GM12878 (cell line): Measurements from ENCODE around the gene FXYD3.

Experiments used
- ATF7 ChIP-seq: fragments of 450-650 bp; IDR thresholded peaks from 2 replicates; pipeline ENCODE4 v1.6.1; 2016; ENCODE audit warnings: low read depth, mild to moderate bottlenecking
- BRCA1 ChIP-seq: IDR thresholded peaks from 2 replicates; pipeline ENCODE4 v1.6.1; 2011; ENCODE audit warnings: low read depth, low read length, improper control_type of control experiment
- CHD2 ChIP-seq: IDR thresholded peaks from 2 replicates; pipeline ENCODE4 v1.6.1; 2011; ENCODE audit warnings: low read depth, low read length, improper control_type of control experiment, borderline replicate concordance
- CREB1 ChIP-seq: IDR thresholded peaks from 2 replicates; pipeline ENCODE4 v1.6.1; 2012; ENCODE audit warnings: low read depth, mild to moderate bottlenecking, inconsistent platforms
- CTCF ChIP-seq, 3 experiments: IDR thresholded peaks in 2 of 3; conservative IDR thresholded peaks in 1 of 3; 2 replicates each; pipeline ENCODE4 v1.5.1; 2011; ENCODE audit warnings: low read depth in 3 of 3, low read length in 3 of 3, mild to moderate bottlenecking in 3 of 3, control low read depth in 2 of 3, moderate library complexity in 2 of 3, inconsistent platforms in 1 of 3, mixed read lengths in 1 of 3; ENCODE audit not compliant: control insufficient read depth in 2 of 3, insufficient read depth in 1 of 3; ENCODE audit errors: extremely low read depth in 1 of 3
- EGR1 ChIP-seq, 2 experiments: IDR thresholded peaks; 1 replicate in 1 of 2; 2 replicates in 1 of 2; pipeline ENCODE4 v1.6.1; 2011 to 2012; ENCODE audit warnings: low read depth in 2 of 2, low read length in 2 of 2, borderline replicate concordance in 1 of 2, mild to moderate bottlenecking in 1 of 2, moderate library complexity in 1 of 2
- ELK1 ChIP-seq: IDR thresholded peaks from 2 replicates; pipeline ENCODE4 v1.6.1; 2012; ENCODE audit warnings: low read depth, low read length, improper control_type of control experiment
- FOS ChIP-seq: IDR thresholded peaks from 3 replicates; pipeline ENCODE4 v1.6.1; 2011; ENCODE audit warnings: borderline replicate concordance; ENCODE audit not compliant: insufficient read length; ENCODE audit errors: extremely low read depth
- KDM1A ChIP-seq: fragments of 200-600 bp; sonication (generic); IDR thresholded peaks from 2 replicates; pipeline ENCODE4 v1.6.1; 2016; ENCODE audit warnings: borderline replicate concordance
- MYC ChIP-seq: IDR thresholded peaks from 2 replicates; pipeline ENCODE4 v1.6.1; 2011; ENCODE audit warnings: mild to moderate bottlenecking, low read length, moderate library complexity, inconsistent platforms; ENCODE audit not compliant: insufficient read depth, insufficient replicate concordance, insufficient read length, severe bottlenecking
- PBX3 ChIP-seq: IDR thresholded peaks from 2 replicates; pipeline ENCODE4 v1.6.1; 2011; ENCODE audit warnings: mild to moderate bottlenecking, low read depth, low read length, moderate library complexity; ENCODE audit not compliant: insufficient replicate concordance
- SUPT20H ChIP-seq: IDR thresholded peaks from 2 replicates; pipeline ENCODE4 v1.6.1; 2011; ENCODE audit warnings: low read depth, mild to moderate bottlenecking, low read length, moderate library complexity, borderline replicate concordance; ENCODE audit not compliant: control insufficient read depth
- TCF12 ChIP-seq: IDR thresholded peaks from 2 replicates; pipeline ENCODE4 v1.6.1; 2011; ENCODE audit warnings: low read depth, mild to moderate bottlenecking, low read length

GRCh38 chr19:35120492-35120891, 4.9 kb downstream of the FXYD3 start:
- no peak for TF ChIP-seq CHD2
- TF ChIP-seq MYC, result no peak
- TF ChIP-seq CTCF (IDR thresholded peaks at IDR 0.05 in 2 of 3, conservative IDR thresholded peaks at IDR 0.05 in 1 of 3; ENCODE audit: control insufficient read depth in 2 of 3, extremely low read depth in 1 of 3, insufficient read depth in 1 of 3, low read depth in 3 of 3, low read length in 3 of 3), result no peak
- no peak for TF ChIP-seq ELK1
- TF ChIP-seq KDM1A, result no peak
- no peak for TF ChIP-seq SUPT20H
- TF ChIP-seq BRCA1, result no peak
- TF ChIP-seq ATF7, result no peak
- TF ChIP-seq TCF12, result no peak
- no peak for TF ChIP-seq PBX3
- TF ChIP-seq CREB1, result no peak
- no peak for TF ChIP-seq EGR1 (IDR thresholded peaks at IDR 0.05; ENCODE audit: borderline replicate concordance in 1 of 2, low read depth in 2 of 2, low read length in 2 of 2)
- no peak for TF ChIP-seq FOS
